Endothelial cell (in vitro differentiated cells): ENCODE data around the gene SAMM50. TPM values are rescaled to one million over a fixed set of nuclear protein-coding genes. Genes with fewer than 3 reads are reported as not detected.

Source experiments
- DNase-seq: peaks from one replicate; pipeline ENCODE4 v3.0.0; 2021; ENCODE audit warnings: low spot score
- H3K27ac Mint-ChIP-seq: one replicate; pipeline ENCODE4 v1.8.0; 2021; ENCODE audit warnings: mixed read lengths, inconsistent platforms; ENCODE audit not compliant: unreplicated experiment
- H3K27me3 Mint-ChIP-seq: one replicate; pipeline ENCODE4 v1.8.0; 2021; ENCODE audit warnings: mild to moderate bottlenecking, moderate library complexity, mixed read lengths, inconsistent platforms; ENCODE audit not compliant: unreplicated experiment
- H3K36me3 Mint-ChIP-seq: one replicate; pipeline ENCODE4 v1.8.0; 2021; ENCODE audit warnings: mild to moderate bottlenecking, low read depth, mixed read lengths, inconsistent platforms; ENCODE audit not compliant: unreplicated experiment
- H3K4me1 Mint-ChIP-seq: one replicate; pipeline ENCODE4 v1.8.0; 2021; ENCODE audit warnings: mild to moderate bottlenecking, mixed read lengths, inconsistent platforms; ENCODE audit not compliant: unreplicated experiment
- H3K4me3 Mint-ChIP-seq: one replicate; pipeline ENCODE4 v1.8.0; 2021; ENCODE audit warnings: mild to moderate bottlenecking, mixed read lengths, inconsistent platforms; ENCODE audit not compliant: unreplicated experiment
- H3K9me3 Mint-ChIP-seq: one replicate; pipeline ENCODE4 v1.8.0; 2021; ENCODE audit warnings: mixed read lengths, inconsistent platforms; ENCODE audit not compliant: unreplicated experiment
- CTCF ChIP-seq: fragments of 200-600 bp; sonication (generic); IDR thresholded peaks from one replicate; pipeline ENCODE4 v1.5.0; 2021; ENCODE audit warnings: antibody characterized with exemption; ENCODE audit not compliant: unreplicated experiment
- total RNA-seq: library from RNA; stranded (reverse); fragmentation: NEBNext Ultra II Directional; extraction: Animal tissue kit (Norgen Biotek cat#: 25700); gene quantifications from one replicate; pipeline ENCODE4 v1.2.1, GENCODE V29; 2021; ENCODE audit not compliant: unreplicated experiment

SAMM50 gene
- total RNA-seq, 1 donor from 2014 or later, result 81.6 TPM

- TF ChIP-seq CTCF, result no peak
- DNase-seq, result no peak
- H3K36me3 Mint-ChIP-seq, result peaks cover 44% of the 10 kb centered on the region
- peaks cover 4% of the 10 kb centered on the region for H3K27me3 Mint-ChIP-seq
- no peak overlapping the region for H3K4me3 Mint-ChIP-seq
- H3K4me1 Mint-ChIP-seq, result no peaks in the 10 kb centered on the region
- H3K9me3 Mint-ChIP-seq, result no peaks in the 10 kb centered on the region
- H3K27ac Mint-ChIP-seq, result no peak overlapping the region
Measured at GRCh38 chr22:43976861-43977795, 21.9 kb downstream of the SAMM50 start.

DNA sequence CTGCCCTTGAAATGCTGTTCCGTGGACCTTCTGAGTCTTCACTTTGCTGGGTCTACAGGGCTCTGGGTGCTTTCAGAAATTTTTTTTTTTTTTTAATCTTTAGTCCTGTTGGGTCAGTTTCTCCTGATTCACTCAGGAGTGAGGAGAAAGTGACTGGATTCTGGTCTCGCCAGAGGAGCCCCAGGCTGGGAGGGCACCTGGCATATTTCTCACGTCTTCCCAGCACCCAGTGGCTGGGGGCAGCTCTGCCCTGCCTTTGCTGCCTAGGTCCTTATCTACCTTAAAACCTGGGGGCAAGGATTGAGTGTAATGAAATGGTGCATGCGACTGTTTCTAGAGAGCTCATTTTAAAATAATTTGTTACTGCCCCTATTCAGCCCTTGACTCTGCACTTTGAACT is 23.3 kb downstream of the SAMM50 start:
- Mint-ChIP-seq H3K27ac (no peak overlapping the region), H3K4me3 (no peak overlapping the region), H3K9me3 (no peaks in the 10 kb centered on the region), H3K4me1 (no peaks in the 10 kb centered on the region), H3K36me3 (peaks cover 45% of the 10 kb centered on the region), H3K27me3 (peaks cover 4% of the 10 kb centered on the region)
- no peak for TF ChIP-seq CTCF
- DNase-seq, result no peak

DNA sequence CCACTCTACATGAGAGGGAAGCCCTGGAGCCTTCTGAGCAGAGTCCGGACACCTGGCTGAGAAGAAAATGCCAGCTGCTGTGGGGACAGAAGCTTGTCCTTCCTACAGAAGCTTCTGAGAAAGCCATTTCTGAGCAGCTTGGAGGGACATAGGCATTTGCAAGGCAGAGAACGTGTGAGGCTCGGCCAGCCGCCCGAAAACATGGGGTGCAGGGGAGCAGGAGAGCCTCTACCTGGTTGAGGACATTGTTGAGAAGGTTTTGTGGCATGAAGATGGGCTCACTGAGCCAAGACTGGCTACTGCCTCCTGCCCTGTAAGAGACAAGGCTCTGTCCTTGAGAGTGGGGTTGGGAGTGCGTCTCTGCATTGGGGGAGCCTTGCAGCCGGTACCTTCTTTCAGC is 25.3 kb downstream of the SAMM50 start:
- no peak for TF ChIP-seq CTCF
- peaks cover 33% of the 10 kb centered on the region for H3K36me3 Mint-ChIP-seq
- H3K4me1 Mint-ChIP-seq, result no peaks in the 10 kb centered on the region
- peaks cover 4% of the 10 kb centered on the region for H3K27me3 Mint-ChIP-seq
- no peak for DNase-seq
- no peak overlapping the region for H3K4me3 Mint-ChIP-seq
- H3K27ac Mint-ChIP-seq, result no peak overlapping the region
- H3K9me3 Mint-ChIP-seq, result no peaks in the 10 kb centered on the region

GRCh38 chr22:43980996-43981395 is 25.8 kb downstream of the SAMM50 start:
- H3K9me3 Mint-ChIP-seq, result no peaks in the 10 kb centered on the region
- peaks cover 29% of the 10 kb centered on the region for H3K36me3 Mint-ChIP-seq
- no peak for TF ChIP-seq CTCF
- H3K4me3 Mint-ChIP-seq, result no peak overlapping the region
- no peak overlapping the region for H3K27ac Mint-ChIP-seq
- no peak for DNase-seq
- peaks cover 4% of the 10 kb centered on the region for H3K27me3 Mint-ChIP-seq
- no peaks in the 10 kb centered on the region for H3K4me1 Mint-ChIP-seq

- Mint-ChIP-seq H3K4me1 (no peaks in the 10 kb centered on the region), H3K9me3 (no peaks in the 10 kb centered on the region), H3K27ac (no peak overlapping the region), H3K27me3 (peaks cover 5% of the 10 kb centered on the region), H3K36me3 (peaks cover 21% of the 10 kb centered on the region), H3K4me3 (peak overlapping the region; percentile 45)
- no peak for DNase-seq
- no peak for TF ChIP-seq CTCF
Measured at GRCh38 chr22:43983808-43984207, 28.6 kb downstream of the SAMM50 start.
